BJ (cell line): Measurements from ENCODE around the gene S100B. TPM values are rescaled to one million over a fixed set of nuclear protein-coding genes. Genes with fewer than 3 reads are reported as not detected.

Experiments used
- CTCF ChIA-PET: fragments of 350-600 bp; formaldehyde crosslinking; extraction: SDS; loops from one replicate; lab custom pipeline; 2021; ENCODE audit warnings: antibody characterized with exemption, inconsistent platforms; lab: Yijun Ruan, JAX
- POLR2A ChIA-PET: fragments of 300-600 bp; sonication (Branson Sonifier 250); formaldehyde crosslinking; extraction: SDS; loops from one replicate; lab custom pipeline; 2021; ENCODE audit warnings: antibody characterized with exemption; lab: Charles Lee
- DNase-seq: peaks from one replicate; pipeline ENCODE4 v3.0.0-alpha.2; 2011; ENCODE audit warnings: low read depth
- H3K27me3 ChIP-seq: 2 replicates; pipeline ENCODE4 v1.6.0; 2011; ENCODE audit warnings: low read length; ENCODE audit not compliant: control insufficient read depth, insufficient read depth
- H3K36me3 ChIP-seq: 2 replicates; pipeline ENCODE4 v1.5.1; 2011; ENCODE audit warnings: low read length; ENCODE audit not compliant: control insufficient read depth, insufficient read depth
- H3K4me3 ChIP-seq: 2 replicates; pipeline ENCODE4 v1.5.1; 2011; ENCODE audit warnings: low read depth, mild to moderate bottlenecking, control low read depth, low read length
- polyA plus RNA-seq: library from polyadenylated mRNA; depleted of rRNA; stranded (reverse); fragments of >200 nt; gene quantifications from 2 replicates; pipeline ENCODE4 v1.2.3, GENCODE V29; 2011
- TF ChIP-seq, protein P1 (sequence below): IDR thresholded peaks from 2 replicates; pipeline ENCODE4 v1.5.1; 2011; ENCODE audit warnings: low read depth, mild to moderate bottlenecking, control low read depth, inconsistent platforms, low read length, moderate library complexity; ENCODE audit not compliant: insufficient read depth

Gene S100B
- polyA plus RNA-seq, 1 experiment: not detected

DNA sequence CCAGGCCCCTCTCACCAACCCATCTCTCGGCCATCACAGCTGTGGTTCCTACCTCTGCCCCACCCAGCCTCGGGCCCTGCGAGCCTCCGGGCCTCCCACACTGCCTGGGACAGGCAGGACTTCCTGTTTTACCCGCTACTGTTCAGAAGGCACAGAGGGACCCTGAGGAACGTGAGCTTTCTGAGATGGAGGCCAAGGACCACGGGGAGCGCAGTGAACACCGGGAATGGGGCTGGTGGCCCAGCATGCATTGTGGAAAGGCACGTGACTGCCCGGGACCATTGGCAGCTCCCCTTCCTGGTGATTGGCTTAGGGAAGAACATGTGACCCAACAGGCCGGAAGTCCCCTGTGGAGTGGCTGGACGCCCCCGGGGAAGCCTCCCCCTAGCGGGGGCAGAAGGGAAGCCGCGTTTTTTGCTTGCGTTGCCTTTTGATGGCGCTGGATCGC is 7.0 kb downstream of the S100B start:
- Histone ChIP-seq H3K27me3 (no peaks in the 10 kb centered on the region), H3K4me3 (no peak overlapping the region), H3K36me3 (no peaks in the 10 kb centered on the region)
- ChIA-PET CTCF (no interaction called here), POLR2A (no interaction called here)
- TF ChIP-seq, protein P1, sequence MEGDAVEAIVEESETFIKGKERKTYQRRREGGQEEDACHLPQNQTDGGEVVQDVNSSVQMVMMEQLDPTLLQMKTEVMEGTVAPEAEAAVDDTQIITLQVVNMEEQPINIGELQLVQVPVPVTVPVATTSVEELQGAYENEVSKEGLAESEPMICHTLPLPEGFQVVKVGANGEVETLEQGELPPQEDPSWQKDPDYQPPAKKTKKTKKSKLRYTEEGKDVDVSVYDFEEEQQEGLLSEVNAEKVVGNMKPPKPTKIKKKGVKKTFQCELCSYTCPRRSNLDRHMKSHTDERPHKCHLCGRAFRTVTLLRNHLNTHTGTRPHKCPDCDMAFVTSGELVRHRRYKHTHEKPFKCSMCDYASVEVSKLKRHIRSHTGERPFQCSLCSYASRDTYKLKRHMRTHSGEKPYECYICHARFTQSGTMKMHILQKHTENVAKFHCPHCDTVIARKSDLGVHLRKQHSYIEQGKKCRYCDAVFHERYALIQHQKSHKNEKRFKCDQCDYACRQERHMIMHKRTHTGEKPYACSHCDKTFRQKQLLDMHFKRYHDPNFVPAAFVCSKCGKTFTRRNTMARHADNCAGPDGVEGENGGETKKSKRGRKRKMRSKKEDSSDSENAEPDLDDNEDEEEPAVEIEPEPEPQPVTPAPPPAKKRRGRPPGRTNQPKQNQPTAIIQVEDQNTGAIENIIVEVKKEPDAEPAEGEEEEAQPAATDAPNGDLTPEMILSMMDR: no peak
- no peak for DNase-seq

DNA sequence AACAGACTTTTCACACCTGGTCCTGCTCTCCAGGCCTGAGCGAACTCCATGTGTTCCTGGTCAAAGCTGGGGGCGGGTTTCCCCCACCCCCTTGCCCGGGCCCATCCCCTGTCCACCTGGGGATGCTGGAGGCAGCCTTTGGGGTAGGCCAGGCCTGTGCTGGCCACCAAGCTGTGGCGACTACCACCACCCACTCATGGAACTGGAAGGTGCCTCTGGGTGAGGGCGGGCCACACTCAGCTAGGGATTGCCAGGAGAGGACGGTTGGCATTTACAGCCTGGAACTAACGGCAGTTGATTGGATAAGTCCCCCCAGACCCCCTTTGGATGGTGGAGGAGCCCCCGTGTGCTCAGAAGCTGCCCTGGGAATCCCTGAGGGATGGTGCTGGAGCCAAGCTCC is 7.9 kb downstream of the S100B start:
- TF ChIP-seq, protein P1: no peak
- Histone ChIP-seq H3K36me3 (no peaks in the 10 kb centered on the region), H3K27me3 (no peaks in the 10 kb centered on the region), H3K4me3 (no peak overlapping the region)
- no peak for DNase-seq
- POLR2A ChIA-PET: no interaction called here
- CTCF ChIA-PET: no interaction called here

DNA sequence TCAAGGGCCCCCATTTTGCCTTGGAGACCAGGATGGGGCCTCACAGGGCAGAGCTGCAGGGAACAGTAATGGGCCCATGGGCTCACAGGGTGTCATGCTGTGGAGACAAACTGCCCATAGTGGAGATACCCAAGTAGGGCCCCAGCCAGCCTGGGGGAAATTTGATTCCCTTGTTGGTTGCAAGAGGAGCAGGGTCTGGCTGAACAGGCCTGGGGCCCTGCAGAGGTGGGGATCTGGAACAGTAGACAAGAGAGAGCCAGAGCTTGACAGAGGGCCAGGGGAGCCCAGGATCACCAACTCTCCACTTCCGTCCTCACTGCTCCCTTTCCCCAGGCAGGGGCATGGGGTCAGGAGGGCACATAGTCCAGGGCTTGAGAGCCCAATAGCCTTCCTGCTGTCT is 8.7 kb downstream of the S100B start:
- no peak overlapping the region for H3K4me3 ChIP-seq
- H3K27me3 ChIP-seq: no peaks in the 10 kb centered on the region
- ChIA-PET POLR2A (no interaction called here), CTCF (no interaction called here)
- DNase-seq: no peak
- TF ChIP-seq, protein P1: no peak
- no peaks in the 10 kb centered on the region for H3K36me3 ChIP-seq

DNA sequence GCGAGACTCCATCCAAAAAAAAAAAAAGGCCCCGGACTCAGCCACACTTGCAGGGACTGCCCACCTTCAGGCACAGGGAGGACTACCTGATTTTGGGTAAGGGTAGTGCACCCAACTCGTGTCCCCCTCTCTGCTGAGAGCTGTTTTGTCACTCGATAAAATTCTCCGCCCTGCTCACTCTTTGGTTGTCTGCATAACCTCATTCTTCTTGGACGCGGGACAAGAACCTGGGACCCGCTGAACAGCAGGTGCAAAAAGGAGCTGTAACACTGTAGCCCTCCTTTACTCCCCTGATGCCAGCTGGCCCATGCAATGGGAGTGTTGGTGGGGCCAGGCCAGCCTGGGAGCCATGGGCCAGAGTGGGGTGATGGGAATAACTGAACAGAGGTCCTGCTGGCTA is 10.6 kb downstream of the S100B start:
- Histone ChIP-seq H3K4me3 (no peak overlapping the region), H3K27me3 (no peaks in the 10 kb centered on the region), H3K36me3 (no peaks in the 10 kb centered on the region)
- CTCF ChIA-PET: interaction anchor here (1.6 kb wide), 1 partner anchor 34 kb away, joined by 4 read pairs; no protein-coding TSS in a partner anchor
- POLR2A ChIA-PET: no interaction called here
- DNase-seq: no peak
- TF ChIP-seq, protein P1: no peak

DNA sequence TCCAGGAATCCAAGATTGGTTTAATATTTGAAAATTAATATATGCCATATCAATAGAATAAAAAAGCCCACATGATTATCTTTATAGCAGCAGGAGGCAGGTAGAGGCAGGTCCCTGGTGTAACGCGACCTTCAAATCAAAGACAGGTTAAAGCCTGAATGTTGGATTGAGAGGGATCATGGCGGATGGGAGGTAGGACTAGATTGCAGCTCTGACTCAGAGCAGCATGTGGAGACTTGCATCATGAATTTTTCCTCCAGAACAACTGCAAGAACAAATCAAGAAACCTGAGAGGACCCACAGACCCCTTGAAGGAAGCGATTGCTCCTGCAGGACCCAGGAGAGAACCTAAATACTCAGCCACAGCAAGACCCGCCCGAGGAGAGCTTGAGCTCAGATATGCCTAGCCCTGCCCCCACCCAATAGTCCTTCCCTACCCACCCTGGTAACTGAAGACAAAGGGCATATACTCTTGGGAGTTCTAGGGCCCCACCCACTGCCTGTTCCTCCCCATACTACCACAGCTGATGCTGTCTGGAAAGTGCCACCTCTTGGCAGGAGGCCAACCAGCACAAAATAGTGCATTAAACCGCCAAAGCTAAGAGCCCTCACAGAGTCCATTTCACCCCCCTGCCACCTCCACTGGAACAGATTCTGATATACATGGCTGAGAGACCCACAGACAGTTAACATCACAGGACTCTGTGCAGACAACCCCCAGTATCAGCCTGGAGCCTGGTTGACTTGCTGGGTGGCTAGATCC is 19.5 kb downstream of the S100B start:
- Histone ChIP-seq H3K4me3 (no peak overlapping the region), H3K27me3 (no peaks in the 10 kb centered on the region), H3K36me3 (no peaks in the 10 kb centered on the region)
- TF ChIP-seq, protein P1: no peak
- CTCF ChIA-PET: no interaction called here
- no peak for DNase-seq
- POLR2A ChIA-PET: no interaction called here
